Common myeloid progenitor, CD34-positive (primary cell): Measurements from ENCODE around the gene SLC37A2.
"Not testable (repeated sequence)": the region's sequence is repeated elsewhere in the genome, so short reads cannot be mapped to it uniquely, and the experiment has no call there.

Source experiments
- CTCF ChIA-PET: fragments of 350-600 bp; sonication (Branson Sonifier 250); formaldehyde crosslinking; loops from one replicate; lab custom pipeline; 2021; ENCODE audit warnings: antibody characterized with exemption; lab: Charles Lee
- POLR2A ChIA-PET: fragments of 350-600 bp; sonication (Branson Sonifier 250); formaldehyde crosslinking; loops from one replicate; lab custom pipeline; 2021; ENCODE audit warnings: antibody characterized with exemption; lab: Charles Lee
- DNase-seq, 3 donors: peaks; one replicate each; pipeline versions ENCODE4 v3.0.0 to v3.0.0-alpha.2; 2013
- H3K27ac ChIP-seq, 2 experiments: 1 replicate in 1 of 2; 2 replicates in 1 of 2; pipeline ENCODE4 v1.7.0; 2013; ENCODE audit warnings: inconsistent platforms in 2 of 2, low read length in 2 of 2, mild to moderate bottlenecking in 2 of 2, low read depth in 1 of 2, moderate library complexity in 1 of 2; ENCODE audit not compliant: severe bottlenecking in 2 of 2, insufficient read depth in 1 of 2, poor library complexity in 1 of 2
- H3K27me3 ChIP-seq, 5 experiments: replicated peaks in 2 of 5; 1 replicate in 3 of 5; 2 replicates in 2 of 5; pipeline versions ENCODE4 v1.6.1 to v1.7.0; 2013; ENCODE audit warnings: low read length in 4 of 5, mild to moderate bottlenecking in 2 of 5, moderate library complexity in 2 of 5, inconsistent platforms in 1 of 5; ENCODE audit not compliant: insufficient read depth in 5 of 5, control insufficient read depth in 4 of 5
- H3K36me3 ChIP-seq, 4 experiments: 1 replicate in 2 of 4; 2 replicates in 2 of 4; pipeline versions ENCODE4 v1.6.1 to v1.7.0; 2013; ENCODE audit warnings: low read length in 3 of 4, control low read depth in 1 of 4, mild to moderate bottlenecking in 1 of 4; ENCODE audit not compliant: control insufficient read depth in 4 of 4, insufficient read depth in 4 of 4
- H3K4me1 ChIP-seq, 4 experiments: 1 replicate in 3 of 4; 2 replicates in 1 of 4; pipeline versions ENCODE4 v1.6.1 to v1.7.1; 2013; ENCODE audit warnings: low read length in 3 of 4, mild to moderate bottlenecking in 3 of 4, control low read depth in 1 of 4, inconsistent platforms in 1 of 4, moderate library complexity in 1 of 4; ENCODE audit not compliant: control insufficient read depth in 4 of 4, insufficient read depth in 4 of 4; ENCODE audit errors: control extremely low read depth in 1 of 4
- H3K4me3 ChIP-seq, 7 experiments: 1 replicate in 4 of 7; 2 replicates in 3 of 7; pipeline versions ENCODE4 v1.5.1 to v1.7.0; 2013; ENCODE audit warnings: mild to moderate bottlenecking in 7 of 7, low read length in 6 of 7, moderate library complexity in 6 of 7, inconsistent platforms in 2 of 7, low read depth in 2 of 7, control low read depth in 1 of 7; ENCODE audit not compliant: insufficient read depth in 4 of 7, control insufficient read depth in 1 of 7; ENCODE audit errors: extremely low read depth in 1 of 7
- H3K9me3 ChIP-seq, 5 experiments: 1 replicate in 4 of 5; 2 replicates in 1 of 5; pipeline versions ENCODE4 v1.6.1 to v1.7.1; 2013; ENCODE audit warnings: low read length in 4 of 5, mild to moderate bottlenecking in 2 of 5, inconsistent platforms in 1 of 5, low read depth in 1 of 5, moderate library complexity in 1 of 5; ENCODE audit not compliant: control insufficient read depth in 4 of 5, insufficient read depth in 2 of 5; ENCODE audit errors: control extremely low read depth in 1 of 5
- WGBS: methylation state at CpG from one replicate; pipeline ENCODE4 v1.1.5; 2013; ENCODE audit not compliant: insufficient coverage; 5-methylcytosine and 5-hydroxymethylcytosine counted together

Gene SLC37A2

DNA sequence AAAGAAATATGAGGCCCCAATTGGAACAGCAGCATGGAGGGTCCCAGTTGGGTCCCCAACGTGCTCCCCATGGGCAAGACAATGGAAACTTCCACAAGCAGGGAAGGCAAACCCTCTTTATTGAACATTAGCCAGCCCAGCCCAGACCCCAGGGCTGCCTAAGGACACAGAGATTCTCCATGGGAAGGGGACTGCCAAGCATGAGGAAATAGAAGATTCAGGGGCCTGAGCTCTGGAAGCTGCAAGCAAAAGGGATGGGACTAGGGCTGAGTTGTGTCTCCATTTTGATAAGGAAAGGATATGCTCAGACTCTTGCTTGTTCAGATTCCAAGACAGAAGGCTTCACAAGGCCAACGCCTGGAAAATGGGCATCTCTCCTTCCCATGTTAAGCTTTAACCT lies 25.0 kb downstream of the SLC37A2 start:
- H3K27ac ChIP-seq = no peak overlapping the region
- H3K27me3 ChIP-seq = no peaks in the 10 kb centered on the region
- ChIA-PET POLR2A (no interaction called here), CTCF (interaction anchor here (1.2 to 5.6 kb wide), 6 partner anchors 17 to 341 kb away, joined by 3 to 80 read pairs (median 4); no protein-coding TSS in a partner anchor)
- H3K9me3 ChIP-seq = no peaks in the 10 kb centered on the region
- peaks cover 0 to 3% (median 0%) of the 10 kb centered on the region in 4 experiments for H3K4me1 ChIP-seq
- H3K4me3 ChIP-seq = no peak overlapping the region
- WGBS = 82% methylated on average over 1 of the region's 2 CpGs
- DNase-seq = no peak
- H3K36me3 ChIP-seq = no peaks in the 10 kb centered on the region

- H3K4me1 ChIP-seq = peaks cover 0 to 3% (median 0%) of the 10 kb centered on the region in 4 experiments
- H3K27me3 ChIP-seq = no peaks in the 10 kb centered on the region
- no peak overlapping the region for H3K4me3 ChIP-seq
- CTCF ChIA-PET = interaction anchor here (1.2 to 5.6 kb wide), 7 partner anchors 10 to 341 kb away, joined by 3 to 80 read pairs (median 4); no protein-coding TSS in a partner anchor
- H3K27ac ChIP-seq = no peak overlapping the region
- POLR2A ChIA-PET = no interaction called here
- no peak for DNase-seq
- no peaks in the 10 kb centered on the region for H3K36me3 ChIP-seq
- H3K9me3 ChIP-seq = no peaks in the 10 kb centered on the region
- WGBS = 96% methylated on average over 15 of the region's 20 CpGs
These were observed 25.7 kb downstream of the SLC37A2 start for GRCh38 chr11:125088576-125089455.

DNA sequence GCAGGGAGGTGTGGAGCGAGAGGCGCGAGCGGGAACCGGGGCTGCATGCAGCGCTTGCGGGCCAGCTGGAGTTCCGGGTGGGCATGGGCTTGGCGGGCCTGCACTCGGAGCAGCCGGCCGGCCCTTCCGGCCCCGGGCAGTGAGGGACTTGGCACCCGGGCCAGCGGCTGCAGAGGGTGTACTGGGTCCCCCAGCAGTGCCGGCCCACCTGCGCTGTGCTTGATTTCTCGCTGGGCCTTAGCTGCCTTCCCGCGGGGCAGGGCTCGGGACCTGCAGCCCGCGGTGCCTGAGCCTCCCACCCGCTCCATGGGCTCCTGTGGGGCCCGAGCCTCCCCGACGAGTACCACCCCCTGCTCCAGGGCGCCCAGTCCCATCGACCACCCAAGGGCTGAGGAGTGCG lies 26.4 kb downstream of the SLC37A2 start:
- H3K4me1 ChIP-seq, DNase-seq, H3K9me3 ChIP-seq, H3K4me3 ChIP-seq, H3K27ac ChIP-seq, H3K27me3 ChIP-seq, POLR2A ChIA-PET, H3K36me3 ChIP-seq: not testable (repeated sequence)
- CTCF ChIA-PET = interaction anchor here (1.1 to 5.6 kb wide), 10 partner anchors 10 to 340 kb away, joined by 3 to 80 read pairs (median 4); partner anchors contain the start of gene TMEM218
- 97% methylated on average over 18 of the region's 31 CpGs for WGBS

DNA sequence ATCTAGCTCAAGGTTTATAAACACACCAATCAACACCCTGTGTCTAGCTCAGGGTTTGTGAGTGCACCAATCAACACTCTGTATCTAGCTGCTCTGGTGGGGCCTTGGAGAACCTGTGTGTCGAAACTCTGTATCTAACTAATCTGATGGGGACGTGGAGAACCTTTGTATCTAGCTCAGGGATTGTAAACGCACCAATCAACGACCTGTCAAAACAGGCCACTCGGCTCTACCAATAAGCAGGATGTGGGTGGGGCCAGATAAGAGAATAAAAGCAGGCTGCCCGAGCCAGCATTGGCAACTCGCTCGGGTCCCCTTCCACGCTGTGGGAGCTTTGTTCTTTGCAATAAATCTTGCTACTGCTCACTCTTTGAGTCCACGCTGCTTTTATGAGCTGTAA lies 27.0 kb downstream of the SLC37A2 start:
- H3K4me1 ChIP-seq, DNase-seq, H3K27ac ChIP-seq, H3K9me3 ChIP-seq, H3K4me3 ChIP-seq, POLR2A ChIA-PET, H3K27me3 ChIP-seq, H3K36me3 ChIP-seq: not testable (repeated sequence)
- WGBS = no CpG with 5 or more reads among the region's 10 CpGs
- CTCF ChIA-PET = interaction anchor here (1.0 to 5.6 kb wide), 21 partner anchors 9 to 340 kb away, joined by 3 to 80 read pairs (median 5); partner anchors contain the start of gene TMEM218

- no peak for DNase-seq
- 80% methylated on average over 3 of the region's 6 CpGs for WGBS
These were observed 27.7 kb downstream of the SLC37A2 start for GRCh38 chr11:125090816-125091215.

DNA sequence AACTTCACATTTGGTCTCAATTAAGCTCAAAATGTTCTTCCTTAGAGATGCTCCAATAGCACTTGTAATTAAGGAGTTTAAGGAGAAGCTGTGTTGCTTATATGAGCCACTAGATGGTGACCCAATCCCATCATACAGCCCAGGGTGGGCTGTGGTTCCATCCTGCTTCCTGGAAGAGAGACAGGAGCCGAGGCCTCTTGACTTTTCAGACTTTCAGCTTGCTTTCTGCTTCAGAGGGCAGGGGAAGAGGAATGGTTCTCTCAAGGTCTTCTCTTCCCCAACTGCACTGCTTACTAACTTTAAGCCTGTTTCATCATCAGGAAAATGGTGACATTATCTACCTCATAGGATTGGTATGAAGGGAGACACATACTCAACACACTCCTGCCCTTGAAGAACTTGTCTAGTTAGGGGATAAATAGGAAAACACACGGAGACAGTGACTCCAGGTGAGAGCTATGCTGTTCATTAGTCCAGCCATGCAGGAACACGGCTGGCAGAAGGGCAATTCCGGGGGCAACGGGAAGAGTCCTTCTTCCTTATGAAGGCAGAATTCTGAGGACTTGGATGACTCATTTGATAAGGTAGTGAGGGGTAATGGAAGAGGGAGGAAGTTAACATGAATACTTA lies 28.3 kb downstream of the SLC37A2 start:
- H3K27me3 ChIP-seq = no peaks in the 10 kb centered on the region
- peaks cover 0 to 9% (median 5%) of the 10 kb centered on the region in 4 experiments for H3K36me3 ChIP-seq
- H3K4me3 ChIP-seq = no peak overlapping the region
- ChIA-PET POLR2A (no interaction called here), CTCF (interaction anchor here (0.9 to 5.6 kb wide), 25 partner anchors 8 to 339 kb away, joined by 3 to 80 read pairs (median 5); partner anchors contain the start of gene TMEM218)
- H3K27ac ChIP-seq = no peak overlapping the region
- no CpG with 5 or more reads among the region's 5 CpGs for WGBS
- DNase-seq = peak; percentile 59 to 71 (median 64)
- H3K9me3 ChIP-seq = no peaks in the 10 kb centered on the region
- H3K4me1 ChIP-seq = peaks cover 0 to 3% (median 0%) of the 10 kb centered on the region in 4 experiments

More at GRCh38 chr11:125090816-125091215, 27.7 kb downstream of the SLC37A2 start:
- H3K27ac ChIP-seq = no peak overlapping the region
- H3K36me3 ChIP-seq = peaks cover 0 to 4% (median 2%) of the 10 kb centered on the region in 4 experiments
- no peaks in the 10 kb centered on the region for H3K9me3 ChIP-seq
- ChIA-PET CTCF (interaction anchor here (0.9 to 5.6 kb wide), 27 partner anchors 8 to 340 kb away, joined by 3 to 80 read pairs (median 5); partner anchors contain the start of gene TMEM218), POLR2A (no interaction called here)
- no peak overlapping the region for H3K4me3 ChIP-seq
- H3K4me1 ChIP-seq = peaks cover 0 to 3% (median 0%) of the 10 kb centered on the region in 4 experiments
- H3K27me3 ChIP-seq = no peaks in the 10 kb centered on the region
